Liver (tissue), 9 donors: Measurements from ENCODE around the gene TMEM161B. TPM values are rescaled to one million over a fixed set of nuclear protein-coding genes. Genes with fewer than 3 reads are reported as not detected.
A peak's percentile ranks its signal among the peaks of the same experiment; 100 is the strongest.
"Not testable (repeated sequence)": the region's sequence is repeated elsewhere in the genome, so short reads cannot be mapped to it uniquely, and the experiment has no call there.

ENCODE experiments used
- DNase-seq: peaks from one replicate; pipeline ENCODE4 v3.0.0-alpha.2; 2017; ENCODE audit warnings: low spot score
- H3K27ac ChIP-seq, 2 donors: one replicate each; pipeline ENCODE4 v1.7.0; 2013; ENCODE audit warnings: inconsistent platforms in 2 of 2, low read length in 2 of 2, control low read depth in 1 of 2, low read depth in 1 of 2, mild to moderate bottlenecking in 1 of 2
- H3K27me3 ChIP-seq, 4 donors: one replicate each; pipeline versions ENCODE4 v1.6.1 to v1.7.0; 2013; ENCODE audit warnings: low read length in 3 of 4, inconsistent platforms in 1 of 4, mild to moderate bottlenecking in 1 of 4, moderate library complexity in 1 of 4; ENCODE audit not compliant: control insufficient read depth in 4 of 4, insufficient read depth in 4 of 4
- H3K36me3 ChIP-seq, 4 donors: one replicate each; pipeline versions ENCODE4 v1.6.1 to v1.7.0; 2013; ENCODE audit warnings: low read length in 3 of 4, mild to moderate bottlenecking in 3 of 4, low read depth in 1 of 4, moderate library complexity in 1 of 4; ENCODE audit not compliant: control insufficient read depth in 4 of 4, insufficient read depth in 3 of 4
- H3K4me1 ChIP-seq, 4 donors: one replicate each; pipeline versions ENCODE4 v1.6.1 to v1.7.0; 2013; ENCODE audit warnings: low read length in 3 of 4, mild to moderate bottlenecking in 3 of 4, moderate library complexity in 1 of 4; ENCODE audit not compliant: control insufficient read depth in 4 of 4, insufficient read depth in 4 of 4
- H3K4me3 ChIP-seq, 3 donors: one replicate each; pipeline versions ENCODE4 v1.6.1 to v1.7.0; 2013; ENCODE audit warnings: low read length in 3 of 3, control low read depth in 1 of 3, low read depth in 1 of 3, mild to moderate bottlenecking in 1 of 3
- H3K9ac ChIP-seq, 2 donors: one replicate each; pipeline ENCODE4 v1.7.0; 2013; ENCODE audit warnings: low read length in 2 of 2, mild to moderate bottlenecking in 2 of 2, moderate library complexity in 2 of 2, control low read depth in 1 of 2, low read depth in 1 of 2
- H3K9me3 ChIP-seq, 4 donors: one replicate each; pipeline versions ENCODE4 v1.6.1 to v1.7.0; 2013; ENCODE audit warnings: low read length in 3 of 4; ENCODE audit not compliant: control insufficient read depth in 4 of 4
- EGR1 ChIP-seq, 2 donors: IDR thresholded peaks; 2 replicates each; pipeline ENCODE4 v1.6.1; 2016 to 2018; ENCODE audit warnings: antibody characterized with exemption in 2 of 2, low read depth in 2 of 2
- FOXA2 ChIP-seq: IDR thresholded peaks from 2 replicates; pipeline ENCODE4 v1.6.1; 2016; ENCODE audit warnings: antibody characterized with exemption
- GABPA ChIP-seq, 2 donors: IDR thresholded peaks in 1 of 2; conservative IDR thresholded peaks in 1 of 2; 2 replicates each; pipeline ENCODE4 v1.6.1; 2016; ENCODE audit warnings: antibody characterized with exemption in 2 of 2, mild to moderate bottlenecking in 1 of 2, moderate library complexity in 1 of 2
- HNF4A ChIP-seq, 2 donors: conservative IDR thresholded peaks; 2 replicates each; pipeline ENCODE4 v1.6.1; 2016; ENCODE audit warnings: antibody characterized with exemption in 2 of 2, mild to moderate bottlenecking in 2 of 2
- HNF4G ChIP-seq: IDR thresholded peaks from 2 replicates; pipeline ENCODE4 v1.6.1; 2016; ENCODE audit warnings: antibody characterized with exemption
- JUND ChIP-seq, 2 donors: IDR thresholded peaks; 2 replicates each; pipeline ENCODE4 v1.6.1; 2016; ENCODE audit warnings: antibody characterized with exemption in 2 of 2
- NR2F2 ChIP-seq: IDR thresholded peaks from 2 replicates; pipeline ENCODE4 v1.6.1; 2016; ENCODE audit warnings: antibody characterized with exemption
- RAD21 ChIP-seq, 2 donors: IDR thresholded peaks; 2 replicates each; pipeline ENCODE4 v1.6.1; 2016; ENCODE audit warnings: antibody characterized with exemption in 2 of 2, mild to moderate bottlenecking in 2 of 2
- RXRA ChIP-seq, 2 donors: IDR thresholded peaks; 2 replicates each; pipeline ENCODE4 v1.6.1; 2017 to 2018; ENCODE audit warnings: antibody characterized with exemption in 2 of 2, mild to moderate bottlenecking in 1 of 2
- SP1 ChIP-seq: IDR thresholded peaks from 2 replicates; pipeline ENCODE4 v1.6.1; 2018; ENCODE audit warnings: antibody characterized with exemption, mild to moderate bottlenecking
- TAF1 ChIP-seq: conservative IDR thresholded peaks from 2 replicates; pipeline ENCODE4 v1.6.1; 2016; ENCODE audit warnings: antibody characterized with exemption, mild to moderate bottlenecking
- WGBS: extraction: QIAGEN DNeasy Blood & Tissue Kit; methylation state at CpG from one replicate; pipeline ENCODE4 v1.1.7; 2013; 5-methylcytosine and 5-hydroxymethylcytosine counted together
- polyA plus RNA-seq, 2 donors: library from polyadenylated mRNA; stranded (reverse) in 1 of 2; unstranded in 1 of 2; fragments of 200-250 nt in 1 of 2; fragments of >200 nt in 1 of 2; fragmentation: Nextera tagmentation in 1 of 2; extraction: Ambion mirVana in 1 of 2; gene quantifications; one replicate each; pipeline versions ENCODE4 v1.2.1 to v1.2.3, GENCODE V29; 2013 to 2015
- total RNA-seq, 2 donors: library from RNA; depleted of rRNA; stranded (reverse); fragments of >200 nt; gene quantifications; one replicate each; pipeline ENCODE4 v1.2.3, GENCODE V29; 2014
- TF ChIP-seq, protein P1 (sequence below): IDR thresholded peaks from 2 replicates; pipeline ENCODE4 v1.6.1; 2016; ENCODE audit warnings: antibody characterized with exemption
- TF ChIP-seq, protein P2 (sequence below): IDR thresholded peaks from 2 replicates; pipeline ENCODE4 v1.6.1; 2016; ENCODE audit warnings: antibody characterized with exemption, mild to moderate bottlenecking
- TF ChIP-seq, protein P3 (sequence below): IDR thresholded peaks from 2 replicates; pipeline ENCODE4 v1.6.1; 2016; ENCODE audit warnings: antibody characterized with exemption
- donor health status: healthy.
- donor health status: healthy.
- donor health status: healthy.
- donor health status: healthy.
- donor health status: healthy.

Gene TMEM161B
- total and polyA plus RNA-seq, 4 donors = 3.9 to 14.2 (median 8.6) TPM

DNA sequence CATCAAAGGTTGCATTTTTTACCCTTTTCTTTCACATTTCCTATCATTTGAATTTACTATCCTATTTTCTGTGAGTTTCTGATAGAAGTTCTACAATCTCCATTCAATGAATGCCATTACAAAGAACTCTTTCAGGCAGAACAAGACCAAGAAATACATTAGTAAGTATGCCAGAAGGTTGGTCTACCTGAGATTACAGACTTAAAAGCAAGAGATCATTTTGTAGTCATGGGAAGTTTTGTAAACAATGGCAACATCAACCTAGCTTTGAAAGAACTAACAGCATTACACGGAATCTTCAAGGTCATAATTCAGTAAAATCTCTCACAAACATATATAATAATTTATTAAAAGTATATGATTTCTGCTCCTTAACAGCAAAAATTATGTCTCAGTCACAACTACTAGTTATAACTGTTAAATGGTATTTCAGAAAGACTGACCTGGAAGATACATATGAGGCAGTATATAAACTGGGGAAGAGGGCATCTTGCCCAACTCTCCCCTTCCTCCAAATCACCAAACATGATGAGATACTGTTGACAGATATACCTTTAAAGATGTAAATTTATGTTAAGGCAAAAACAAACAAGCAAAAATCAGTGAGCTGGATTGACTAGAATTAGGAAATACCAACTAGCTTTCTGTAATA lies 23.3 kb downstream of the TMEM161B start:
- no peak overlapping the region for H3K9ac ChIP-seq
- peaks cover 0 to 36% (median 14%) of the 10 kb centered on the region in 4 donors for H3K4me1 ChIP-seq
- H3K36me3 ChIP-seq = no peaks in the 10 kb centered on the region
- peak; percentile 10 to 33 for TF ChIP-seq HNF4A (conservative IDR thresholded peaks at IDR 0.05)
- no peak for TF ChIP-seq FOXA2
- TF ChIP-seq, protein P1, sequence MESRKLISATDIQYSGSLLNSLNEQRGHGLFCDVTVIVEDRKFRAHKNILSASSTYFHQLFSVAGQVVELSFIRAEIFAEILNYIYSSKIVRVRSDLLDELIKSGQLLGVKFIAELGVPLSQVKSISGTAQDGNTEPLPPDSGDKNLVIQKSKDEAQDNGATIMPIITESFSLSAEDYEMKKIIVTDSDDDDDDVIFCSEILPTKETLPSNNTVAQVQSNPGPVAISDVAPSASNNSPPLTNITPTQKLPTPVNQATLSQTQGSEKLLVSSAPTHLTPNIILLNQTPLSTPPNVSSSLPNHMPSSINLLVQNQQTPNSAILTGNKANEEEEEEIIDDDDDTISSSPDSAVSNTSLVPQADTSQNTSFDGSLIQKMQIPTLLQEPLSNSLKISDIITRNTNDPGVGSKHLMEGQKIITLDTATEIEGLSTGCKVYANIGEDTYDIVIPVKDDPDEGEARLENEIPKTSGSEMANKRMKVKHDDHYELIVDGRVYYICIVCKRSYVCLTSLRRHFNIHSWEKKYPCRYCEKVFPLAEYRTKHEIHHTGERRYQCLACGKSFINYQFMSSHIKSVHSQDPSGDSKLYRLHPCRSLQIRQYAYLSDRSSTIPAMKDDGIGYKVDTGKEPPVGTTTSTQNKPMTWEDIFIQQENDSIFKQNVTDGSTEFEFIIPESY = no peak
- H3K27me3 ChIP-seq = no peaks in the 10 kb centered on the region
- peak overlapping the region in 1 of 2 donors; percentile 47 for H3K27ac ChIP-seq
- no peak overlapping the region for H3K4me3 ChIP-seq
- H3K9me3 ChIP-seq = no peaks in the 10 kb centered on the region
- no peak for DNase-seq
- WGBS = 36% methylated on average over 1 of the region's 1 CpG

DNA sequence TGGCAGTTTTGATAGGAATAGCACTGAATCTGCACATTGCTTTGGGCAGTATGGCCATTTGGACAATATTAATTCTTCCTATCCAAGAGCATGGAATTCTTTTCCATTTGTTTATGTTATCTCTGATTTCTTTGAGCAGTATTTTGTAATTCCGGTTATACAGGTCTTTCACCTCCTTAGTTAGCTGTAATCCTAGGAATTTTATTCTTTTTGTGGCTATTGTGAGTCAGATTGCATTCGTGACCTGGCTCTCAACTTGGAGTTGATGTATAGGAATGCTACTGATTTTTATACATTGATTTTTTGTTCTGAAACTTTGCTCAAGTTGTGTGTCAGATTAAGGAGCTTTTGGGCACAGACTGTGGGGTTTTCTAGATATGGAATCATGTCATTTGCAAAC lies 24.0 kb downstream of the TMEM161B start:
- H3K27ac ChIP-seq = peak overlapping the region in 1 of 2 donors; percentile 33
- no peaks in the 10 kb centered on the region for H3K36me3 ChIP-seq
- DNase-seq = no peak
- no peak overlapping the region for H3K4me3 ChIP-seq
- H3K9ac ChIP-seq = no peak overlapping the region
- peaks cover 0 to 36% (median 14%) of the 10 kb centered on the region in 4 donors for H3K4me1 ChIP-seq
- H3K9me3 ChIP-seq = no peaks in the 10 kb centered on the region
- 39% methylated on average over 2 of the region's 2 CpGs for WGBS
- H3K27me3 ChIP-seq = no peaks in the 10 kb centered on the region
- TF ChIP-seq HNF4G (no peak), GABPA (IDR thresholded peaks at IDR 0.05 in 1 of 2, conservative IDR thresholded peaks at IDR 0.05 in 1 of 2) (no peak)

DNA sequence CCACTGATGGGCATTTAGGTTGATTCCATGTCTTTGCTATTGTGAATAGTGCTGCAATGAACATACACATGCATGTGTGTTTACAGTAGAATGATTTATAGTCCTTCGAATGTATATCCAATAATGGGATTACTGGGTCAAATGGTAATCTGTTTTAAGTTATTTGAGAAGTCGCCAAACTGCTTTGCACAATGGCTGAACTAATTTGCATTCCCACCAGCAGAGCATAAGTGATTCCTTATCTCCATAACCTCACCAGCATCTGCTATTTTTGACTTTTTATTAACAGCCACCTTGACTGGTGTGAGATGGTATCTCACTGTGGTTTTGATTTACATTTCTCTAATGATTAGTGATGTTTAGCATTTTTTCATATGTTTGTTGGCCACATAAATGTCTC lies 25.2 kb downstream of the TMEM161B start:
- peaks cover 0 to 36% (median 14%) of the 10 kb centered on the region in 4 donors for H3K4me1 ChIP-seq
- WGBS = 94% methylated on average over 2 of the region's 2 CpGs
- H3K9ac ChIP-seq, DNase-seq, H3K27ac ChIP-seq, H3K36me3 ChIP-seq, H3K9me3 ChIP-seq, H3K4me3 ChIP-seq, H3K27me3 ChIP-seq: not testable (repeated sequence)

DNA sequence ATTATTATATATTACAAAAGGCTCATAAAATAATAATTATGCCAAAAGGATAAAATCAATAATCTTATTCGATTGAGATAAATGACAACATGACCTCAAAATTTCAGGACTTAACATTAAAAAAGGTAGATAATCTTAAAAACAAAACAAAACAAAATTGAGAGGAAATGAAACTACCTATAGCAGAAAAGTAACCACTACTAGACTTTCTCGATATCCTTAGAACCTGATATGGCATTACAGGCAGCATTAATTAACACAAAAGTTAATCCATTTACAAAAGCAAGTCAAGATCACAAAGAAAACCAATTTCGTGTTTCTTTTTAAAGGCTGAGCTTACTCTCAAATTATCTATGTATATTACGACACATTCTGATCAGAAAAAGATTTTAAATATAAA lies 29.9 kb downstream of the TMEM161B start:
- no peak overlapping the region for H3K9ac ChIP-seq
- 93% methylated on average over 4 of the region's 4 CpGs for WGBS
- no peaks in the 10 kb centered on the region for H3K27me3 ChIP-seq
- H3K27ac ChIP-seq = no peak overlapping the region
- no peaks in the 10 kb centered on the region for H3K9me3 ChIP-seq
- H3K4me3 ChIP-seq = no peak overlapping the region
- TF ChIP-seq HNF4G = no peak
- TF ChIP-seq, protein P2, sequence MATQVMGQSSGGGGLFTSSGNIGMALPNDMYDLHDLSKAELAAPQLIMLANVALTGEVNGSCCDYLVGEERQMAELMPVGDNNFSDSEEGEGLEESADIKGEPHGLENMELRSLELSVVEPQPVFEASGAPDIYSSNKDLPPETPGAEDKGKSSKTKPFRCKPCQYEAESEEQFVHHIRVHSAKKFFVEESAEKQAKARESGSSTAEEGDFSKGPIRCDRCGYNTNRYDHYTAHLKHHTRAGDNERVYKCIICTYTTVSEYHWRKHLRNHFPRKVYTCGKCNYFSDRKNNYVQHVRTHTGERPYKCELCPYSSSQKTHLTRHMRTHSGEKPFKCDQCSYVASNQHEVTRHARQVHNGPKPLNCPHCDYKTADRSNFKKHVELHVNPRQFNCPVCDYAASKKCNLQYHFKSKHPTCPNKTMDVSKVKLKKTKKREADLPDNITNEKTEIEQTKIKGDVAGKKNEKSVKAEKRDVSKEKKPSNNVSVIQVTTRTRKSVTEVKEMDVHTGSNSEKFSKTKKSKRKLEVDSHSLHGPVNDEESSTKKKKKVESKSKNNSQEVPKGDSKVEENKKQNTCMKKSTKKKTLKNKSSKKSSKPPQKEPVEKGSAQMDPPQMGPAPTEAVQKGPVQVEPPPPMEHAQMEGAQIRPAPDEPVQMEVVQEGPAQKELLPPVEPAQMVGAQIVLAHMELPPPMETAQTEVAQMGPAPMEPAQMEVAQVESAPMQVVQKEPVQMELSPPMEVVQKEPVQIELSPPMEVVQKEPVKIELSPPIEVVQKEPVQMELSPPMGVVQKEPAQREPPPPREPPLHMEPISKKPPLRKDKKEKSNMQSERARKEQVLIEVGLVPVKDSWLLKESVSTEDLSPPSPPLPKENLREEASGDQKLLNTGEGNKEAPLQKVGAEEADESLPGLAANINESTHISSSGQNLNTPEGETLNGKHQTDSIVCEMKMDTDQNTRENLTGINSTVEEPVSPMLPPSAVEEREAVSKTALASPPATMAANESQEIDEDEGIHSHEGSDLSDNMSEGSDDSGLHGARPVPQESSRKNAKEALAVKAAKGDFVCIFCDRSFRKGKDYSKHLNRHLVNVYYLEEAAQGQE = no peak
- TF ChIP-seq RAD21 (IDR thresholded peaks at IDR 0.05) = no peak
- no peak for TF ChIP-seq NR2F2
- TF ChIP-seq EGR1 (IDR thresholded peaks at IDR 0.05; ENCODE audit: low read depth in 2 of 2) = no peak
- no peak for TF ChIP-seq RXRA (IDR thresholded peaks at IDR 0.05)
- no peak for TF ChIP-seq SP1
- no peak for TF ChIP-seq TAF1
- TF ChIP-seq, protein P3, sequence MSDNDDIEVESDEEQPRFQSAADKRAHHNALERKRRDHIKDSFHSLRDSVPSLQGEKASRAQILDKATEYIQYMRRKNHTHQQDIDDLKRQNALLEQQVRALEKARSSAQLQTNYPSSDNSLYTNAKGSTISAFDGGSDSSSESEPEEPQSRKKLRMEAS = no peak
- TF ChIP-seq FOXA2 = no peak
- TF ChIP-seq JUND (IDR thresholded peaks at IDR 0.05) = no peak
- DNase-seq = no peak
- peaks cover 0 to 2% (median under 1%) of the 10 kb centered on the region in 4 donors for H3K4me1 ChIP-seq
- no peaks in the 10 kb centered on the region for H3K36me3 ChIP-seq
